Hepatocyte (in vitro differentiated cells): ENCODE measurements around the gene CDK6.

Source experiments
- EZH2 ChIP-seq: fragments of 200-600 bp; sonication (generic); IDR thresholded peaks from 2 replicates; pipeline ENCODE4 v1.6.1; 2016; ENCODE audit warnings: antibody characterized with exemption, mild to moderate bottlenecking, borderline replicate concordance
- EZH2phosphoT487 ChIP-seq: fragments of 200-600 bp; sonication (generic); IDR thresholded peaks from one replicate; pipeline ENCODE4 v1.6.1; 2018; ENCODE audit warnings: antibody characterized with exemption, mild to moderate bottlenecking, low read depth, moderate library complexity; ENCODE audit not compliant: unreplicated experiment, severe bottlenecking
- TF ChIP-seq, protein P1 (sequence below): fragments of 200-600 bp; sonication (generic); IDR thresholded peaks from 2 replicates; pipeline ENCODE4 v1.5.1; 2016; ENCODE audit warnings: antibody characterized with exemption, mild to moderate bottlenecking; ENCODE audit not compliant: poor library complexity

DNA sequence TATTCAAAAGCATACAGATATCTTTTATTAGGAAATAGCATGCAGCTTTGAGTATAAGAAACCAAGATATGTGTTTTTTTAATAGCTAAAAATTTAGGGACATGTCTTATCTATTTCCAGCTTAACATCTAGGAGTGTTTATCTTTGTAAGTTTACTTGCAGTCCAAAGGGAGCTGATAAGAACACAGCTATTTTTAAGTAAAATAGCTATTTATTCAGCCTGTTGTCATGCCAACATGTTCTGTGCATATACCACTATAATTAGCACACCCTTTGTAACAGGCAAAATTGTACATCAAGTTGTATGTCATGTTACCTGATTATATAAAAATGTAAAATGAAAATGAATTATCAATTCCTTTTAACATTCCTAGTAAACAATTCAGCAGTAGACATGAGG lies 275.8 kb downstream of the CDK6 start:
- TF ChIP-seq EZH2: no peak
- TF ChIP-seq, protein P1, sequence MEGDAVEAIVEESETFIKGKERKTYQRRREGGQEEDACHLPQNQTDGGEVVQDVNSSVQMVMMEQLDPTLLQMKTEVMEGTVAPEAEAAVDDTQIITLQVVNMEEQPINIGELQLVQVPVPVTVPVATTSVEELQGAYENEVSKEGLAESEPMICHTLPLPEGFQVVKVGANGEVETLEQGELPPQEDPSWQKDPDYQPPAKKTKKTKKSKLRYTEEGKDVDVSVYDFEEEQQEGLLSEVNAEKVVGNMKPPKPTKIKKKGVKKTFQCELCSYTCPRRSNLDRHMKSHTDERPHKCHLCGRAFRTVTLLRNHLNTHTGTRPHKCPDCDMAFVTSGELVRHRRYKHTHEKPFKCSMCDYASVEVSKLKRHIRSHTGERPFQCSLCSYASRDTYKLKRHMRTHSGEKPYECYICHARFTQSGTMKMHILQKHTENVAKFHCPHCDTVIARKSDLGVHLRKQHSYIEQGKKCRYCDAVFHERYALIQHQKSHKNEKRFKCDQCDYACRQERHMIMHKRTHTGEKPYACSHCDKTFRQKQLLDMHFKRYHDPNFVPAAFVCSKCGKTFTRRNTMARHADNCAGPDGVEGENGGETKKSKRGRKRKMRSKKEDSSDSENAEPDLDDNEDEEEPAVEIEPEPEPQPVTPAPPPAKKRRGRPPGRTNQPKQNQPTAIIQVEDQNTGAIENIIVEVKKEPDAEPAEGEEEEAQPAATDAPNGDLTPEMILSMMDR: no peak
- no peak for TF ChIP-seq EZH2phosphoT487
